ENCODE data around the gene TMEM30B.

- TF ChIP-seq SMC3 (IDR thresholded peaks at IDR 0.05; ENCODE audit: low read depth, low read length): no peak
- no peak for TF ChIP-seq CTCF (IDR thresholded peaks at IDR 0.05)
- no peak for TF ChIP-seq GABPA (IDR thresholded peaks at IDR 0.05; ENCODE audit: low read depth)
- no peak for TF ChIP-seq POLR2AphosphoS5 (IDR thresholded peaks at IDR 0.05; ENCODE audit: low read depth, low read length)
Measured at GRCh38 chr14:61319706-61320105, 38.6 kb upstream of the TMEM30B start.

Data from SK-N-SH (cell line).